Mucosa of gallbladder (tissue), 1 donor: ENCODE results near the gene FAM107A. TPM values are rescaled to one million over a fixed set of nuclear protein-coding genes. Genes with fewer than 3 reads are reported as not detected.

Experiments
- DNase-seq: peaks from one replicate; pipeline ENCODE4 v3.0.0-alpha.2; 2020; ENCODE audit warnings: low spot score
- total RNA-seq: library from RNA; stranded (reverse); gene quantifications from one replicate; pipeline ENCODE4 v1.2.1, GENCODE V29; 2021
- donor health status: DM: no; HTN: no; CAD: no.

The FAM107A gene
- total RNA-seq, 1 donor from 2014 or later: 6.4 TPM

- DNase-seq: no peak
Observed at GRCh38 chr3:58591517-58592510, 14.6 kb upstream of the FAM107A start.

- DNase-seq: no peak
Observed at GRCh38 chr3:58588030-58588614, 10.9 kb upstream of the FAM107A start.

DNA sequence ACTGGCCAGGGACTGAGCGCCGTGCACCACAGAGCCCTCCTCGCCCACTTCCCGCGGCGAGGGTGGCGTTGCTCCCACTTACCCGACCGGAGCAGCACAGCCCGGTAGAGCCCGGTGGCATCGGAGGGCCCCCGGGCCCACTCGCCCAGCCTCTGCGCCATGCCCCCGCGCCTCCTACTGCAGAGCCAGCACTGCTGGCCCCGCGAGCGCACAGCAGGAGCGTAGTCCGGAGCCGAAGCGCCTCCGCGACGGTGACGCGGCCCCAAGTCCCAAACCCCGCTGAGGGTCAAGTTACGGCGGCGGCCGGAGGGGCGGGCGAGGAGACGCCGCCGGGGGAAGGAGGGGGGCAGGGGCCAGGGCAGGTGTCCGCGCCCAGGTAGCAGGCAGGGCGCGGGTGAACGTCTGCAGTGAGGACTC lies 9.6 kb upstream of the FAM107A start:
- DNase-seq: no peak

DNA sequence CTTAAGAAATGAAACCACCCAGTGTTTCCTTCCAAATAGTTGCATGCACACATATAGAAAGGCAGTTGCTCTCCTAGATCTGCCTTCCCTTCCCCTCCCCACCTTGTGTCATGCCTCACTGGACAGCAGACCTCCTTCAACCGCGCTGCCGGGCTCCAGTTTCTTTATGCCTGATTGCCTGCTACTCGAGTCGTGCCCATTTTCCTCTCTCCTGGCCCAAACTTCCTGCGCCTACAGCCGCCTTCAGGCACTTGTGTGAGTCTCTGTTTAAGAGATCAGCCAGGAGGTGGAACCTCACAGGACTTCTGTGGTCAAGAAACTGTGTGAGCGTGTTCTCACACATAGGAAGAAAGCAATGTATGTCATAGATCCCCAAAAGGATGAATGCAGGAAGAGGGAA lies 8.8 kb upstream of the FAM107A start:
- no peak for DNase-seq

DNA sequence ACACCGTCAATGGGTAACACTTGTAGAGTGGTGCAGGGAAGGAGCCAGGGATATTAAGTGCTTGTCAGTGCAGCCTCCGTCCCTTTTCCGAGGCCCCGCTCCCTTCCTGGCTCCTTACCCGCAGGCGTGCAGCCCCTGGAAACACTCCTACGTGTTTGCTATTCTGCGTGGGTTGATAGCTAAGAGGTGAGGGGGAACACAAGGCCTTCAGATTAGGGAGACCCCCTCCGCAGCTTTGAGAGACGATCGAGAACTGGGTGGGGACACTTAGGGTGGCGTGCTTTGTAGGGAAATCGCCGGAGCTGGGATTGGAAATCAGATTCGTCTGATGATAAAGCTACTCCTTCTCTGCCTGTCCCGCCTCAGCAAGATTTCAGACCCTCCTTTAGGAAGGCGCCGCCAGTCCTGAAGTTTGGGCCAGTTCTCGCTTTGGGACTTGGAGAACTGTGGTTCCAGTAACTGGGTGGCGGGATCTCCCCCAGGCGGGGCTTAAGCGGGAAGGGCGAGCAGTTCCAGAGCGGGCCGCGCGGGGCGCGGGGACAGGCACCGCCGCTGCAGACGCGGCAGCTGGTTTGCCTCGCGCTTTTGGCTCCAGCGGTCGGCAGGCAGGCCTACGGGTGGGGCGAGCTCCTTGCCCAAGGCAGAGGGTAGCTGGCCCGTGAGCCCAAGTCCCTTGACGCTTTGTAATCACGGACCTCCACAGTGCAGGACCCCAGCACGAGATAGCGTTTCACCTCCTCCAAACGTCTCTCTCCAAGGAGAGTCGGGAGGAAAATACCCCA lies 8.0 kb upstream of the FAM107A start:
- peak; percentile 71 for DNase-seq

DNA sequence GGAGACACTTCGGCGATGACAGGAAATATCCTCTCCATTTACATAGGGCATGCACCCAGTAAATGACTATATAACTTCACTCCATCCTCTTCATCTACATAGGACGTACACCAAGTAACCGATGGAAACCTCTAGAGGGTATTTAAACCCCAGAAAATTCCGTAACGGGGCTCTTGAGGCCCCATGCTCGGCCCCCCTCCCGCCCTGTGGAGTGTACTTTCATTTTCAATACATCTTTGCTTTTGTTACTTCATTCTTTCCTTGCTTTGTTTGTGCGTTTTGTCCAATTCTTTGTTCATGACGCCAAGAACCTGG lies 7.5 kb upstream of the FAM107A start:
- DNase-seq: no peak

DNA sequence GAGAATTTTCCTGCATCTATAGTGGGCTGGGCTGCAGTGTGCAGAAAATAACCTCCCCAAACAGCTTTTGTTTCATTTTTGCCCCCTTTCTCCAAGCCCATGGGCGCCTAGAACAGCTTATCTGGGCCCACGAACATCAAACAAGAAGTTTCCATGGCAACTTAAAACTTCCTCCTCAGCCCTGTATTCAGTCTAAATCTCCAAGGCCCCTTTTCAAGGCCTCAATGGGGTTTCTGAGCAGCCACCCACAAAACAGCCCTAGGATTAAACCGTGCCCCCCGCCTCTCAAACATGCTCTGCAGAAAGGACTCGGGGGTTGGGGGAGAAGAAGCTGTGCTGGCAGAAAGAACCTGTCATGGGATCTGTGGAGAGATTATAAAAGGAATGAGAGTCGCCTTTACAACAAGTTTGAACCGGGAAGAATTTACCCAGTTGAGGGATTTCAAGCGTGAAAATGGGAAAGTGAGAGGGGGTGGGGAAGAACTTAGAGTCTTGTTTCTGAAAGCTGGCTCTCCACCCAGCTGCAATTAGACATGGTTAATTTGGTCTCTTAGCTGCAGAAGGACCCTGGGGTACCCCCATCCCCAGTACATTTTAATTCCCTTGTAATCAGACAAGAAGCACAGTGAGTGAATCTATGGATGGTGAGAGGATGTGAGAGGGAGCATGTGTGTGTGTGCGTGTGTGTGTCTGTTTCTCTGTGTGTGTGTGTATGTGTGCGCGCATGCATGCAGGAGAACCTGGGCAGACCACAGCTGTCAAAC lies 4.3 kb upstream of the FAM107A start:
- no peak for DNase-seq

DNA sequence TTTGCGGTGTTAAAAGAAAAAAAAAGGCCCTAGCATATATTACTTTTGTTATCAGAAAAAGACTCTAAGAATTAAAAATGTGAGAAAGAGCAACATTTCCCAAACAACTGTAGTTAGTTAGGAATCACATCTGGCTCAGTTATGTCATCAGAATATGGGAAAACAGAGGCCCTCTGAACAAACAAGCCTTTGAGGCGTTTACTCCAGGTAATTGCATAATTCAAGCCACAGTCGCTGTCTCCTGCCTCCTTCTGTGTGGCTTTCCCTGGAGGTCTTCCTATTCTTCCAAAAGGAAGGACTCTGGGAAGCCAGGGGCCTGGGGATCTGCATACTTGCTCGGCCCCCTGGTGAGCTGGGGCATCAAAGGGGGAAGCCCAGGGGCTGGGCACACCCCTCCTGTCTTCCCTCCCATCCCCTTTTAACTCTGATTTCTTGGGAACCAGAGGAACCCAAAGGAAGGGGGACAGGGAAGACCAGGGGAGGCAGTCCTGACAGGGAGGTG lies 3.7 kb upstream of the FAM107A start:
- no peak for DNase-seq

DNA sequence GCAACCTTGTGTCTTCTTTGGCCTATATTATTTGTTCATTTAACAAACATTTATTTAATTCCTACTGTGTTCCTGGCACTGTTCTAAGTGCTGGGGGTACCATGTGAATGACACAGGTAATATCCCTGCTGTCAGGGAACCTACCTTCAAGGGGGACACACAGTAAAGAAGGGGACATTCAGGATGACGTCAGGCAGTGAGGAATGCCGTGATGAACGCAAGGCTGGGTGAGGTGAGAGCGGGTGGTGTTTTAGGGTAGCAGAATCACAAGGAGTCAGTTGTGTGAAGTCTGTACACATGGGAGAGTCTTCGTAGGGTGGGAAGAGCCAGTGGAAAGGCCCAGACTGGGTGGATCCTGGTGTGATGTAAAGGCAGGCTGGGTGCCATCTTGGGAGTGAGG lies 1.7 kb upstream of the FAM107A start:
- no peak for DNase-seq

DNA sequence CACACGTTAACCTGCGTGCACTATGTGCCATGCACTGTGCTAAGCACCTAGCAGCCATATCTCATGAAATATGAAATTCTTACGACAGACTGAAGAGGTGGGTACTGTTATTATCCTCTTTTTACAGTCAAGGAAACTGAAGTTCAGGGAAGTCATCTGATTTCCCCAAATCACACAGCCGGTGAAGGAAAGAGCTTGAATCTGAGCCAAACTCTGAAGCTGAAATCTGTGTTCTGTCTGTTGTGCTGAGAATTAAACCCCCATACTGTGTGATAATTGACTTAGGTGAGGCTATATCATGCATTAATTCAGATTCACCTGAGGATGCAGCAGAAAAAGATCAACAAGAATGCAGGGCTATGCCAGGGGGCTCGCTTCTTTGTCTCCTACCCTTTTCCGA lies 475 bp downstream of the FAM107A start:
- no peak for DNase-seq

DNA sequence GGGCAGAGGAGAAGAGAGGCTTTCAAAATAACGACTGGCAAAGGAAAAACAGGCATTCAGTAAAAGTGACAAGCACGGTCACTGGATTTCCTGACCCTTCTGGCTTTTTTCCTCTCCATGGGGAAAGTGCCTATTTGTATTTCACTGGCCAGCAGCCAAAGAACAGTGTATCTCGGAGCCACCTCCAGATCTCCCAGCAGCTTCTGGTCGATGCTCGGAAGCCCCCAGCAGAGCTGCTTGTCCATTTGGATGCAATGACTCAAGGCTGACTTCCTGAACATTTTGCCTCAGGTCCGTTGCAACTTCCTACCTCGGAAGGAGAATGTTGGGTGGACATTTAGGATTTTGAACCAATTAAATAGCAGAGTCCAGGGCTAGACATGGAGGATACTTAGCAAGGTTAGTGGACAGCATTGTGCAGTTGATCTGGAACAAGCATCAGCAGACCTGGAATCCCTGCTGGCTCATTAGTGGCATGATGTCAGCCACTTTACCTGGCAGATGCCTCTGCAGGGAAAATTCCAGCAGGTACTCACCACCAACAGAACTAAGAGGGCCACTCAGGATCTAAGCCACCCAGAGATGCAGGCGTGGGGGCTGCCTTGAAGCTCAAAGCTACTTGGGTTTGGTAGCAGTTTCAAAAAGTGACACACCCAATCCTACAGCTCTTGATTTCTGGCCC lies 1.1 kb downstream of the FAM107A start:
- DNase-seq: no peak

DNA sequence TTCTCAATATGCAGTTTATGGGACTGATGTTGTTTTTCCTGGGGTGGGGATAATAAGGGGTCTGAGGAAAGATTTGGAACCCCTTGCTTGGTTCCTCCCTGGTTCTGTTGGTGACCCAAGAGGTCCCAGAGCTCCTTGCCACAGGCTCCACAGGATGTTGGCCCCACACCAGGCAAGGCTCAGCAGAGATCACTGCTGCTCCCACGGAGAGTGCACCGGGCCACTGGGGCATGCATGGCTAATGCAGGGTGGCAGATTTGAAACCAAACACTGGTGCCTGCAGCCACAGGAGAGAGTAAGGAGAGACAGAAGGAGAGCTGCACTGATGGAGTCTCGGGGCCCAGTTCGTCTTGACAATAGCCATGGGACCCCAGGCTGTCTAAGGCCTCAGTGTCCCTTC lies 2.5 kb downstream of the FAM107A start:
- DNase-seq: no peak

DNA sequence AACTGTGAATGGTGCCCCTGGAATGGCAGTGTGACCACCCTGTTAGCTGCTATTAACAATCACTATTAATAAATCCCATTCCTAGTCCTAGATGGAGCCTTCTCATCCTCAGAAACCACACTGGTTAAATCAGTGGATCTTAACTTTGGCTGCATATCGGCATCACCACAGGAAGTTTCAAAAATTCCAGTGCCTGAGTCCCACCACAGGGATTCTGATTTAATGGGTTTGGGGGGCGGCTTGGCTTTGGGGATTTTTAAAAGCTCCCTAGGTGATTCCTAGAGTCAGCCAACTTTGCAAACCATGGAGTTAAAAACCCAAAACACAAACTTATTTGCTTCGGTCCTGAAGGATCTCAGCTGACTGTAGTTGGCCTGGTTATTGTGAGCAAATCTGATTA lies 3.1 kb downstream of the FAM107A start:
- DNase-seq: no peak

DNA sequence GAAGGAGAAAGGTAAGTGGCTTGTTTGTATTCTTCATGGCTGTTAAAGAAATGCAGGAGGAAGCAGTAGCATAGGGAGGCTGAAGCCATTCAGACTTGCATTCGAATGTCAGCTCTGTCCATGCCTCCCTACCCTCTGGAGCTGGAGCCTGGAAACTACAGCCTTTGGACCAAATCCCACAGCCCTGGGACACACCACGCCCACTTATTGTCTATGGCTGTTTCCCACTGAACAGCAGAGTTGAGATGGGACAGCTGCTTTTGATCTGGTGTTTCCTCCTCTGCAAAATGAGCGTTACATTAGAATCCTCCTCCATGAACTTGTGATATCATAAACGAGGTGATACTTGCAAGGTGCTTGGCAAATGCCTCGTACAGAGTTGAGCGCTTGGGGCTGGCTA lies 3.6 kb downstream of the FAM107A start:
- no peak for DNase-seq

GRCh38 chr3:58572634-58573230 lies 4.5 kb downstream of the FAM107A start:
- no peak for DNase-seq

GRCh38 chr3:58572013-58572633 lies 5.1 kb downstream of the FAM107A start:
- DNase-seq: no peak

GRCh38 chr3:58570851-58571250 lies 6.3 kb downstream of the FAM107A start:
- DNase-seq: no peak

GRCh38 chr3:58569287-58570001 lies 7.7 kb downstream of the FAM107A start:
- DNase-seq: no peak

GRCh38 chr3:58568572-58569286 lies 8.5 kb downstream of the FAM107A start:
- peak; percentile 80 for DNase-seq
